Embryonic facial prominence (tissue), 1 donor: ENCODE data around the gene ZBTB34.
"Not testable (repeated sequence)": the region's sequence is repeated elsewhere in the genome, so short reads cannot be mapped to it uniquely, and the experiment has no call there.

Experiments
- DNase-seq: peaks from one replicate; pipeline ENCODE4 v3.0.0-alpha.2; 2016; ENCODE audit errors: extremely low spot score

ZBTB34 gene, protein sequence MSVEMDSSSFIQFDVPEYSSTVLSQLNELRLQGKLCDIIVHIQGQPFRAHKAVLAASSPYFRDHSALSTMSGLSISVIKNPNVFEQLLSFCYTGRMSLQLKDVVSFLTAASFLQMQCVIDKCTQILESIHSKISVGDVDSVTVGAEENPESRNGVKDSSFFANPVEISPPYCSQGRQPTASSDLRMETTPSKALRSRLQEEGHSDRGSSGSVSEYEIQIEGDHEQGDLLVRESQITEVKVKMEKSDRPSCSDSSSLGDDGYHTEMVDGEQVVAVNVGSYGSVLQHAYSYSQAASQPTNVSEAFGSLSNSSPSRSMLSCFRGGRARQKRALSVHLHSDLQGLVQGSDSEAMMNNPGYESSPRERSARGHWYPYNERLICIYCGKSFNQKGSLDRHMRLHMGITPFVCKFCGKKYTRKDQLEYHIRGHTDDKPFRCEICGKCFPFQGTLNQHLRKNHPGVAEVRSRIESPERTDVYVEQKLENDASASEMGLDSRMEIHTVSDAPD

DNA sequence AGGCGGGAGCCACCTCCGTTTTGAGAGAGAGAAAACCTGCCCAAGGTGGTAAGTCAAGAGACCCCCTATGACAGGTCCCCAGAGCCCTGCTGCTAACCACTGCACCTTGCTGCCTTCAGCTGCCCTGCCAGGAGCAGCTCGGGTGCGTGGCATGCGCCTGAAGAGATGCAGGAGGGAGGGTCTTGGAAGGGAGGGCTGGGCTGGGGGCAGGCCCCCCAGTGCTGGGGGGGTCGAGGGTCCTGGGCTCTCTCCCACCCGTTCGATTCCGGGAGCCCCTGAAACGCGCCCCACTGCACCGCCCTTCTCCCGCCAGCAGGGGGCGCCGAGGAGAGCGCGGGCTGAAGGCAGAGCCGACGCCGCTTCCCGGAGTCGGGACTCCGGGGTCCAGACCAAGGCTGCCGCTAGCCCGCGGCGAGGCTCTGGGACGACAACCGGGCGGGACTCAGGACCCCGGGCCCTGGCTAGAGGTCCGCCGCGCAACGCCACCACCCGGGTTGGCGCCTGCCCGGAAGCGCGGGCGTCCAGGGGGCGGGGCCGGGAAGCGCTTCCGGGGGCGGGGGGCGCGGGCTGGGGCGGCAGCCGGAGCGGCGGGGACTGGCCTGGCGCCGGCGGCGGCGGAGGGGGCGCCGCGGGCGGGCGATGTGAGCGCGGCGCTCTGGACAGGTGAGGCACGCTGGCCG lies at the start of gene ZBTB34:
Gene ZBTB34, plus strand, starts transcription at position 563 of the 680 bp plus-strand sequence. CDS start 18,761 bp downstream, outside the sequence.
- DNase-seq, result no peak

DNA sequence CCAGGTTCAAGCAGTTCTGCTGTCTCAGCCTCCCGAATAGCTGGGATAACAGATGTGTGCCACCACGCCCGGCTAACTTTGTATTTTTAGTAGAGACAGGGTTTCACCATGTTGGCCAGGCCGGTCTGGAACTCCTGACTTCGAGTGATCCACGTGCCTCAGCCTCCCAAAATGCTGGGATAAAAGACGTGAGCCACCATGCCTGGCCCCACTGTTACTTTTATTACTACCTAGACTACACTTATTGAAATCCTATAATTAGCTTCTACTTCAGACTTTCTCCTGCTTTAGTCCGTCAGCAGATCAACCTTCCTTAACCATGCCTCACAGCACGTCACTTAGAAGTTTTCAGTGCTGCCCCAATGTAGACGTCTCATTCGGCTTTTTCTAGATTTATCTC lies 47.4 kb upstream of the ZBTB34 start:
- DNase-seq, result no peak

DNA sequence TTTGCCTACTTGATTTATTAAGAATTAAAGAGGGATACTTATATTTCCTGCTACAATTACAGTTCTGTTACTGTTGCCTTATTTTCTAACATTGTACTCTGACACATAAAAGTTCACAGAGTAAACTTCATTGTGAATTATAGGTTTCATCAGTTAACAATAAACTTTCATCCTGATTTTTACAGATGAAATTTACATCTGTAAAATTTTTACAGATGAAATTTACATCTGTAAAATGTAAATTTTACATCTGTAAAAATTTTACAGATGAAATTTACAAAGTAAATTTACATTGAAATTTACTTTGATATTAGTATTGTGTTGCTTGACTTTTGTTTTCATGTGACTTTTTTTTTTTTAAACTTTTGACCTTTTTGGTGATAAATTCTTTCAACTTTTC lies 46.3 kb upstream of the ZBTB34 start:
- no peak for DNase-seq

DNA sequence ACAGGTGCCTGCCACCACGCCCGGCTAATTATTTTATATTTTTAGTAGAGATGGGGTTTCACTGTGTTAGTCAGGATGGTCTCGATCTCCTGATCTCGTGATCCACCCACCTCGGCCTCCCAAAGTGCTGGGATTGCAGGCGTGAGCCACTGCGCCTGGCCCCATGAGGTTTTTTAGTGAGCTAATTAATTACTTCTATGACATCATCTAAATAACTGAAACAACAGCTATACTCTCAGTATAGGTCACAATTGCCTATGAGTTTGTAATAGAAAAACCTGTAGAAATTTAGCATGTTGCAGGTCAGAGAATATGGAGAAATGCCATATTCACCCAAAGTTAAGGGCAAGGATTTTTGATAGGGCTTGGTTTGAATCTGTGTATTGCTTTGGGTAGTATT lies 42.8 kb upstream of the ZBTB34 start:
- DNase-seq, result not testable (repeated sequence)

DNA sequence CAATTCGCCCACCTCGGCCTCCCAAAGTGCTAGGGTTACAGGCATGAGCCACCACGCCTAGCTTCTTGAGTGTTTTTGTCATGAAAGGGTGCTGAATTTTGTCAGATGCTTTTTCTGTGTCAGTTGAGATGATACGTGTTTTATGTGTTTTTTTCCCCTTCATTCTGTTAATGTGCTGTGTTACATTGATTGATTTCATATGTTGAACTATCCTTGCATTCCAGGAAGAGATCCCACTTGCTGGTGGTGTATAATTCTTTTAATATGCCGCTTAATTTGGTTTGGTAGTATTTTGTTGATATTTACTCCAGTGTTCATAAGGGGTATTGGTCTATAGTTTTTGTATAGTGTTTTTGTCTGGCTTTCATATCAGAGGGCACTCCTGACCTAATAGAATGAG lies 42.0 kb upstream of the ZBTB34 start:
- no peak for DNase-seq

DNA sequence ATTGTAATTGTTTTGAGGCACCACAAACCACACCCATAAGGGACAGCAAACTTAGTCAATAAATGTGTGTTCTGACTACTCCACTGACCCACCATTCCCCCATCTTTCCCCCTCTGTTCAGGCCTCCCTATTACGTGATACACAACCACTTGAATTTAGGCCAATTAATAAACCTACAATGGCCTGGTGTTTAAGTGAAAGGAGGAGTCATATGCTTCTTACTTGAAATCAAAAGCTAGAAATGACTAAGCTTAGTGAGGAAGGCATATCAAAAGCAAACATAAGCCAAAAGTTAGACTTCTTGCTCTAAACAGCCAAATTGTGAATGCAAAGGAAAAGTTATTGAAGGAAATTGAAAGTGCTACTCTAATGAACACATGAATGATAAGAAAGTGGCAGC lies 41.0 kb upstream of the ZBTB34 start:
- no peak for DNase-seq

DNA sequence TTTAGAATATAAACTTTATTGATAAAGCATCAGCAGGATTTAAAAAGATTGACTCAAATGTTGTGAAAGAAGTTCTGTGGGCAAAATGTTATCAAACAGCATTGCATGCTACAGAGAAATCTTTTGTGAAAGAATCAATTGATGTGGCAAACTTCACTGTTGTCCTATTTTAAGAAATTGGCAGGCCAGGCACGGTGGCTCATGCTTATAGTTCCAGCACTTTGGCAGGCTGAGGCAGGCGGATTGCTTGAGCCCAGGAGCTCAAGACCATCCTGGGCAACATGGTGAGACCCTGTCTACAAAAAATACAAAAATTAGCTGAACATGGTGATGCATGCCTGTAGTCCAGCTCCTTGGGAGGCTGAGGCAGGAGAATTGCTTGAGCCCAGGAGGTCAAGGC lies 38.2 kb upstream of the ZBTB34 start:
- DNase-seq, result no peak

DNA sequence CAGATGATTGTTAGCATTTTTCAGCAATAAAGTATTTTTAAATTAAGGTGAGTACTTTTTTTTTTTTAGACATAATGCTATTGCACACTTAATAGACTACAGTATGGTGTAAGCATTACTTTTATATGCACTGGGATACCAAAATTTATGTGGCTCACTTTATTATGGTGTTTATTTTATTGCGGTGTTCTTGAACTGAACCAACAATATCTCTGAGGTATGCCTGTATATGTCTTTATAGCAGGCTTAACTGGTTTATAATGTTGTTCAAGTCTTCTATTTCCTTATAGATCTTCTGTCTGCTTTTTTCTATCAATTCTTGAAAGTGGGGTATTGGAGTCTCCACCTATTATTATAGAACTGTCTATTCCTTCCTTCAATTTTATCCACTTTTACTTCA lies 37.6 kb upstream of the ZBTB34 start:
- no peak for DNase-seq

DNA sequence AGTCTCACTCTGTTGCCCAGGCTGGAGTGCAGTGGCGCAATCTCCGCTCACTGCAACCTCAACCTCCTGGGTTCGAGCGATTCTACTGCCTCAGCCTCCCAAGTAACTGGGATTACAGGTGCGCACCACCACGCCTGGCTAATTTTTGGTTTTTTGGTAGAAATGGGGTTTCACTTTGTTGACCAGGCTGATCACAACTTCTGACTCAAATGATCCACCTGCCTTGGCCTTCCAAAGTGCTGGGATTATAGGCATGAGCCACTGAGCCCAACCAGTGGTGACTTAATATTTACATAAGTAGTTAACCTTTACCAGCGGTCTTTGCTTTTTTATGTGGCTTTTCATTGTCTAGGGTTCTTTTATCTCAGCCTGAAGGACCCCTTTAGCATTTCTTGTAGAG lies 36.4 kb upstream of the ZBTB34 start:
- DNase-seq, result not testable (repeated sequence)

DNA sequence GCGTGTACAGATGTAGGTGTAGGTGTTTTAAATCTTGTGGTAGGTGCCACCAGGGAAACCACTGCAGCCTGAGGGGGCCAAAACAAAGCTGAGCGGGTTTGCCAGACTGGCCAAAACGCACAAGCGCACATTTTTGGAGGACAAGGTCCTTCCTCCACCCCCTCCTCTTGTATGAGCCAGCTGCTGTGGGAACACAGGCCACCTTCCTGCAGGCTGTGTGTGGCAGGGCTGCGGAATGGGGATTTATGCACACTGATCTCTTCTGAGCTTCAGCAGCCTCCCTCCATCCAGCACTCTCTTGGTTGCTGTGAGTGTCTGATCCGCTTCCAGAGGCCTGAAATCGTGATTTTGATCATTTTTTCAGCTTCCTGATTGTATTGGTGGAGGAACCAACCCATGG lies 33.2 kb upstream of the ZBTB34 start:
- DNase-seq, result no peak

DNA sequence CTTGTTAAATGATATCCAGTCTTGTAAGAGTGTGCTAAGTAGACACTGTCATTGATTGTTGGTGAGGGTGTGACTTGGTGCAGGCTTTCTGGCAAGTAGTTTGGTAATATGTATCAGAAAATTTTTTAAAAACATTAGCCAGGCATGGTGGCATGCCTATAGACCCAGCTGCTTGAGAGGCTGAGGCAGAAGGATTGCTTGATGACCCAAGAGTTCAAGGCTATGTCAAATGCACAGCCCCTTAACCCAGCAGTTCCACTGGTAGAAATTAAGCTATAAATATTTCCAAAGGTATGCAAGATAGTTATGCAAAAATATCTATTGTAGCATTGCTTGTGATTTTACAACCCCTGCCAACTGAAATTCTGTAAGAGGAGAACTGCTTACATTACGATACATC lies 31.4 kb upstream of the ZBTB34 start:
- DNase-seq, result no peak

DNA sequence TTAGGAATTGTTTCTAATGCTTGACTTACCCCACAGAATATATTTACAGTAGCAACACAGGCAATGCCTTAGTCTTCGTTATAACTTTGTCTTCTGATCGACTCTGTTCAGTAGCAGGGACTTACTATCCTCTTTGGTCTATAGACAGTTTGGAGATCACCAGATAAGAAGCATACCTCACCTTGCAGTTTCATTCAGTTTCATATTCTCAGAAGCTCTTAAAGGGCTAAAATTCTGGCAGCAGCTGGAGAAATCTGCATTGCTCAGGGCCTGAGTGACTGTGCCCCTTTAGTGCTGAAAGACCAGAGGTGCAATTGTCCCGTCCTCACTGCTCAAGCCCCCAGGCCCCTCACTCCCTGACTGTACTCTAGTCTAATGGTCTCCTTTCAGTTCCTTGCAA lies 29.6 kb upstream of the ZBTB34 start:
- DNase-seq, result no peak

DNA sequence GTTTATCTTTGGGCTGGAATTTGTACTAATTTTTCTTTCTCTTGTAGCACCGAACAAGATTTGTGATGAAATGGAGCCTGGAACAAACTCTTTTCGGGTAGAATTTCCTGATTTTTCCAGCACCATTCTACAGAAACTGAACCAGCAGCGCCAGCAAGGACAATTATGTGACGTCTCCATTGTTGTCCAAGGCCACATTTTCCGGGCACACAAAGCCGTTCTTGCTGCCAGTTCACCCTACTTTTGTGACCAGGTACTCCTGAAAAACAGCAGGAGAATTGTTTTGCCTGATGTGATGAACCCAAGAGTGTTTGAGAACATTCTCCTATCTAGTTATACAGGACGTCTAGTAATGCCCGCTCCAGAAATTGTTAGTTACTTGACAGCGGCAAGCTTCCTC lies 28.0 kb upstream of the ZBTB34 start:
- DNase-seq, result no peak

DNA sequence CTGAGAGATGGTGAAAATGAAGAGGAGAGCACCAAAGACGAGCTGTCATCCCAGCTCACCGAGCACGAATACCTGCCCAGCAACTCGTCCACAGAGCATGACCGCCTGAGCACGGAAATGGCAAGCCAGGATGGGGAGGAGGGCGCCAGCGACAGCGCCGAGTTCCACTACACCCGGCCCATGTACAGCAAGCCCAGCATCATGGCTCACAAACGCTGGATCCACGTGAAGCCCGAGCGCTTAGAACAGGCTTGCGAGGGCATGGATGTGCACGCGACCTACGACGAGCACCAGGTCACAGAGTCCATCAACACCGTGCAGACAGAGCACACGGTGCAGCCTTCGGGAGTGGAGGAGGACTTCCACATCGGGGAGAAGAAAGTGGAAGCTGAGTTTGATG lies 27.4 kb upstream of the ZBTB34 start:
- no peak for DNase-seq

DNA sequence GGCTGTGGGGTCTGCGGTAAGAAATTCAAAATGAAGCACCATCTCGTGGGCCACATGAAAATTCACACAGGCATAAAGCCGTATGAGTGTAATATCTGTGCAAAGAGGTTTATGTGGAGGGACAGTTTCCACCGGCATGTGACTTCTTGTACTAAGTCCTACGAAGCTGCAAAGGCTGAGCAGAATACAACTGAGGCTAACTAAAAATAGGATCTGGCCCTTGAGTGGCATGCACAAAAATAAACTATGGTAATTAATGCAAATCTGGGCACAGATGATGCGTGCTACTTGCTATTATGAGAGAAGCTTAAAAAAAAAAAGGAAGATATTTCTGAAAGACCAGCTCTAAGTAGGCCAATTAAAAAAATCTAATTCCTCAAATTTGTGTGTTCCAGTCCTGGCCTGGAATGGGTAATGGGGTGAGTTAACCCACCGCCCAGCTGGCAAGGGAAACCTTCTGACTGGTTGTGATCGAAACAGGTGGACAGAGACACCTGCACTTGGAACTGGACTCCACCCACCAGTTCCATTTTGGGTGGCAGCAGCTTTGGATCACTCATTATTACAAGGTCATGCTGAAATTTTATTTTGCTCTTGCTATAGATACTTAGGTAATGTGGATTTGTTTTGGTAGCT lies 26.6 kb upstream of the ZBTB34 start:
- DNase-seq, result no peak

DNA sequence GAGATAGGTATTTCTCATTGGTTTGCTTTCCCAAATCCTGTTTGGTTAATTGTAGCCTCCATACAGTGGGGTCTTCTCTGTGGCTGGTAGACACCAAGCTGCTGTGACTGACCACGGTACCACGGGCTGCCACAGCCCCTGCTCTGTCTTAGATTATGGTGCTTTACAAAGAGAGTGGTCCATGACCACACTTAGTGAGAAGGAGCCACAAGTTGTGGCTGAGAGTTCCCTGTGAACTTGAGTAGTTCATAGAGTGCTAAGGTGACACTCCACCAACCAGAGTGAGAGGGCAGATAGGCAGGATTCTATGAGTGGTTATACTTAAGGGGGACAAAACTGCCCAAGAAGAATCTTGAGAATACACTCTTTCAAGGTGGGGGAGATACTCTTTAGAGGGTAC lies 25.8 kb upstream of the ZBTB34 start:
- no peak for DNase-seq

DNA sequence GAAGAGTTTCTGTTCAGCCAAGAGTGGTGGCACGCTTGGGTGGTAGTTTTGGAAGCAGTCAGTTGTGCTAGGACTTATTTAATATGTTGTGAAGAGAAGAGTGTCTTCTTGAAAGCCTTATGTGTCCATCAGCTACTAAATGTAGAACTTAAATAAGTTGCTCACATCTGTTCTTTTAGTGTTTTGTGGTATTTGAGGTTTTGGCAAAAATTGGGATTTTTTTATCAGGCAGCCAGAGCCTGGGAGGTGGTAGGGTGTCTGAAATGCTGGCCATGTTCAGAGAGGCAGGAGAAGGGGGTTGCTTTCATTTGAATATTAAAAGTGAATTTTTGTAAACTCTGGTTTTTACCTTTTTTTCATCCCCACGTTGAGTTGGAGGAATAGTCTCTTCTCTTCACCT lies 24.2 kb upstream of the ZBTB34 start:
- DNase-seq, result no peak

DNA sequence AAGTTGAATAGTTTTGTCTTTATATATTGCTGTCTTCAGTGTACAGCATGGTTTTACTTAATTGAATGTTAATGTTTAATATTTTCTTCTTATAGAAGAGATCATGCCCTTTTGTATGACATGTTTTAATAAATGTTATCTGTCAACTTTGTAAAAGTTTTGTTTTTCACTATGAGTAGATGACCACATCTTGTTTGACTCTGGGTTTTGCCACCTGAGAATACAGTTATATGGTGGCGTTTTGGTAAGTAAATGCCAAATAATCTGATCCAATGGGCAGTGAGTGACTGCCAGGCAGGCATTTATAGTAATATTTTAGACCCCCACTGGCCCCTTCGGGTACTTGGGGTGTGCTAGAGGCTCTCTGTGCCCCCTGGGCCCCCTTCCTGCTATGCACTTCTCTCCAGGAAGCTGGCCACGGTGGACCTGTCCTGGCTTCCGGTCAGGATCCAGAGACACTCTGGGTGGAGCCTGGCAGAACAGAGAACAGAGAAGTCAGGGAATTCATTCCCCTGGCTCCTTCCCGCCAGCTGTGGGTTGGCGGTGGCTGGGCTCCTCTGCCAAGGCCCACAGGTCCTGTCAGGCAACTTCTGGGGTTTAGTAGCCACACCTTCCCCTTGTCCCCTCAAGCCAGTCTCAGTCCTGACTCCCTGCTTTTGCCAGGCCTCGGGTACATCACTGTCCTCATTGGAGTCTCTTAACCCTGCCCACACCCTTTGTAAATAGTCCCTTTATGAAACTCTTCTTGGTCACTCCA lies 22.2 kb upstream of the ZBTB34 start:
- DNase-seq, result no peak

DNA sequence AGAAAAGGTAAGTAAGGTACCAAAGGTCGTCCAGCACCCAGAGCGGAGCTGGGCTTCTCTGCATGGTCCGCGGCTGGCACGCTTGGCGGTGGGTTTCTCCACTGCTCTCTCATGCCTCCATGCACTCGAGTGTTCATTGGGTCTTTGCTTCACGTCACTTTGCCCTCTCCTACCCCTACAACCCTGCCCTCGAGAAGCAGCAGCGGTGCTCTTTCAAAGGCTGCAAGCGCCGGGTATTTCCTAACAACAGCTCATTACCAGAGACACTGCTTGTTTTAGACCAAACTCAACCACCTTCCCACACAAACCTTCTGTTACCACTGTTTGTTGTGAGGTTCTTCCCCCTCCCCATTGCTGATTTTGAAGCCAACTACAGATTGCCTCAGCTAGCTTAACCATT lies 21.5 kb upstream of the ZBTB34 start:
- no peak for DNase-seq

DNA sequence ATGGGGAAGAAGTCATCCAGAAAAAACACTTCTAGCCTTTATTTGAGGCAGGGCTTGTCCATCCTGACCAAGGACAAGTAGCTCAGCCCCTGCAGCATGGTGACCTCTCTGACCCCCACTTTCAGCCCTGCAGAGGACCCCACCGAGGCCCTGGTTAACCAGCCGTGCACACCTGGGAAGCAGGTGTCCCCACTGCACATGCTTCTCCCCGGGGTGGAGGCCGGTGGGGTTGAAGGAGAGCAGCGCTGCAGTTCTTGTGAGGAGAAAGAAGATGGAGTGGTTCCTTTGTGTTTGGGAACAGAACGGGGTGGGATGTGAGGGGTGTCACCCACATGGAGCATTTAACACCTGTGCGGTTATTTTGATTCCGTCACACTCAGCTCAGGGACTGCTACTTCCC lies 21.1 kb upstream of the ZBTB34 start:
- no peak for DNase-seq

DNA sequence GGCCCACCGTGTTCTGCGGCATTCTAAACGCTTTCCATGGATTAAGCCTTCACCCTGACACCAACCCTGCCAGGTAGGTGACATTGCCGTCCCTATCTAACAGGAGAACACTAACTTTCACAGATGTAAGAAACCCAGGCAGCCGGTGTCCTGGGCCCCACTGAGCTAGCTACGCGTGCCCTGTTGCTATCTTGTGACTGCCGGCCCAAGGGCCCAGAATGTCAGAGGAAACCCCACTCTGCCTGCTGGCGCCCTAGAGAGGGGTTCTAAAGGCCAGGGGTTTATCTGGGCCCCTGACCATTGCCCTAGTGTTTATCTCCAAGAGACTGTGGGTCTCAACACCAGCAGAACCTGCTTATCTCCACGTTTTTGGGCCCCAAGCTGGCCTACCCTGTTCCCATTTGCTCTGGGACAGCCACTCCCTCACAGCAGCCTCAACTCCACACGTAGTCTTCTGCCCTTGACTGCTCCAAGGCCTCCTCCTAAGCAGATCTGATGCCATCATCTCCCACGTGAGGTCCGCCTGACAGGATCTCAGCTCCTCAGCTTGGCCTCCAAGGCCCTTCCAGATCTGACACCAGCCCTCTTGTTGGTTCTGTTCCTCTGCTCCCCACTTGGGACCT lies 18.1 kb upstream of the ZBTB34 start:
- DNase-seq, result no peak
